ENCODE measurements around the gene SLC22A7.

DNA sequence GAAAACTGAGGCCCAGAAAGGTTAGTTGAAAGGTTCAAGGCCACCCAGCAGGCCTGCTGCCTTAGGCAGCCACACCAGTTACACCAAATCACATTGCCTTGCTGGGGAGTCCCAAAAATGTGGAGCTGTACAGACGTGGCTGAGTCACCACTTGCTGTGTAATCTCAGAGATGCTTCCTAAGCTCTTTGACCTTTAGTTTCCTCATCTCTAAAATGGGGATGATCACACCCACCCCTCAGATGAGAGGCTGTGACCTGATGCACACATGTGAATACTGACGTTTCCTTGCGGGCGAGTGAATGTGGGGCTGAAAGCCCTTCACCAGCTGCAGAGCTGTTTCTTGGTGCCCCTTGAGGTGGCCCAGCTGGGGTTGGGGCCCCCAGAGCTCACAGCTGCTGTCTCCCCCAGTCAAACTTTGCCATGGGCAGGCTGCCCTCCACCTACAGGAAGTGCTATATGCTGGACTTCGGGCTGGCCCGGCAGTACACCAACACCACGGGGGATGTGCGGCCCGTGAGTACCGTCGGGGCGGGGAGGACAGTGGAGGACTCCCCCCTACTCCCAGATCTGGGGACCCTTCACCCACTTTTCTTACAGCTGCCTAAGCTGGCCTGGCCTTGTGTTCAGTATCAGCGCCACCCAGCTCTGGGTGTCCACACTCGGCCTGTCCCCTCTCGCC, 43.8 kb upstream of the SLC22A7 start:
- TF ChIP-seq, protein P1, sequence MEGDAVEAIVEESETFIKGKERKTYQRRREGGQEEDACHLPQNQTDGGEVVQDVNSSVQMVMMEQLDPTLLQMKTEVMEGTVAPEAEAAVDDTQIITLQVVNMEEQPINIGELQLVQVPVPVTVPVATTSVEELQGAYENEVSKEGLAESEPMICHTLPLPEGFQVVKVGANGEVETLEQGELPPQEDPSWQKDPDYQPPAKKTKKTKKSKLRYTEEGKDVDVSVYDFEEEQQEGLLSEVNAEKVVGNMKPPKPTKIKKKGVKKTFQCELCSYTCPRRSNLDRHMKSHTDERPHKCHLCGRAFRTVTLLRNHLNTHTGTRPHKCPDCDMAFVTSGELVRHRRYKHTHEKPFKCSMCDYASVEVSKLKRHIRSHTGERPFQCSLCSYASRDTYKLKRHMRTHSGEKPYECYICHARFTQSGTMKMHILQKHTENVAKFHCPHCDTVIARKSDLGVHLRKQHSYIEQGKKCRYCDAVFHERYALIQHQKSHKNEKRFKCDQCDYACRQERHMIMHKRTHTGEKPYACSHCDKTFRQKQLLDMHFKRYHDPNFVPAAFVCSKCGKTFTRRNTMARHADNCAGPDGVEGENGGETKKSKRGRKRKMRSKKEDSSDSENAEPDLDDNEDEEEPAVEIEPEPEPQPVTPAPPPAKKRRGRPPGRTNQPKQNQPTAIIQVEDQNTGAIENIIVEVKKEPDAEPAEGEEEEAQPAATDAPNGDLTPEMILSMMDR (IDR thresholded peaks at IDR 0.05): no peak
- no peak for TF ChIP-seq POLR2AphosphoS5 (IDR thresholded peaks at IDR 0.05)
- no peak for TF ChIP-seq POLR2A (IDR thresholded peaks at IDR 0.05)
- TF ChIP-seq EP300 (IDR thresholded peaks at IDR 0.05): no peak
